Measurements from ENCODE around the gene AURKA.

GRCh38 chr20:56433880-56434255 lies 41.9 kb upstream of the AURKA start:
- no peak for TF ChIP-seq CSRNP3 (CRISPR knock-in tag; IDR thresholded peaks at IDR 0.05)
- no peak for TF ChIP-seq POU6F1 (CRISPR knock-in tag; IDR thresholded peaks at IDR 0.05; ENCODE audit: borderline replicate concordance, low read depth)
- no peak for TF ChIP-seq ZNF70 (CRISPR knock-in tag; IDR thresholded peaks at IDR 0.05)
- TF ChIP-seq ZFP30 (CRISPR knock-in tag; IDR thresholded peaks at IDR 0.05) = no peak
- no peak for TF ChIP-seq PATZ1 (CRISPR knock-in tag; IDR thresholded peaks at IDR 0.05; ENCODE audit: borderline replicate concordance)
- TF ChIP-seq RARB (CRISPR knock-in tag; IDR thresholded peaks at IDR 0.05) = no peak

Data from SK-N-SH treated with all-trans-retinoic acid at 6 μM for 48 hours (cell line).